Endothelial cell (in vitro differentiated cells): ENCODE measurements around the gene TEPSIN. TPM values are rescaled to one million over a fixed set of nuclear protein-coding genes. Genes with fewer than 3 reads are reported as not detected.

Experiments used
- DNase-seq: peaks from one replicate; pipeline ENCODE4 v3.0.0; 2021; ENCODE audit warnings: low spot score
- H3K27ac Mint-ChIP-seq: one replicate; pipeline ENCODE4 v1.8.0; 2021; ENCODE audit warnings: mixed read lengths, inconsistent platforms; ENCODE audit not compliant: unreplicated experiment
- H3K27me3 Mint-ChIP-seq: one replicate; pipeline ENCODE4 v1.8.0; 2021; ENCODE audit warnings: mild to moderate bottlenecking, moderate library complexity, mixed read lengths, inconsistent platforms; ENCODE audit not compliant: unreplicated experiment
- H3K36me3 Mint-ChIP-seq: one replicate; pipeline ENCODE4 v1.8.0; 2021; ENCODE audit warnings: mild to moderate bottlenecking, low read depth, mixed read lengths, inconsistent platforms; ENCODE audit not compliant: unreplicated experiment
- H3K4me1 Mint-ChIP-seq: one replicate; pipeline ENCODE4 v1.8.0; 2021; ENCODE audit warnings: mild to moderate bottlenecking, mixed read lengths, inconsistent platforms; ENCODE audit not compliant: unreplicated experiment
- H3K4me3 Mint-ChIP-seq: one replicate; pipeline ENCODE4 v1.8.0; 2021; ENCODE audit warnings: mild to moderate bottlenecking, mixed read lengths, inconsistent platforms; ENCODE audit not compliant: unreplicated experiment
- H3K9me3 Mint-ChIP-seq: one replicate; pipeline ENCODE4 v1.8.0; 2021; ENCODE audit warnings: mixed read lengths, inconsistent platforms; ENCODE audit not compliant: unreplicated experiment
- total RNA-seq: library from RNA; stranded (reverse); fragmentation: NEBNext Ultra II Directional; extraction: Animal tissue kit (Norgen Biotek cat#: 25700); gene quantifications from one replicate; pipeline ENCODE4 v1.2.1, GENCODE V29; 2021; ENCODE audit not compliant: unreplicated experiment
- TF ChIP-seq, protein P1 (sequence below): fragments of 200-600 bp; sonication (generic); IDR thresholded peaks from one replicate; pipeline ENCODE4 v1.5.0; 2021; ENCODE audit warnings: antibody characterized with exemption; ENCODE audit not compliant: unreplicated experiment

Gene TEPSIN
- total RNA-seq, 1 donor from 2014 or later: 43.8 TPM

DNA sequence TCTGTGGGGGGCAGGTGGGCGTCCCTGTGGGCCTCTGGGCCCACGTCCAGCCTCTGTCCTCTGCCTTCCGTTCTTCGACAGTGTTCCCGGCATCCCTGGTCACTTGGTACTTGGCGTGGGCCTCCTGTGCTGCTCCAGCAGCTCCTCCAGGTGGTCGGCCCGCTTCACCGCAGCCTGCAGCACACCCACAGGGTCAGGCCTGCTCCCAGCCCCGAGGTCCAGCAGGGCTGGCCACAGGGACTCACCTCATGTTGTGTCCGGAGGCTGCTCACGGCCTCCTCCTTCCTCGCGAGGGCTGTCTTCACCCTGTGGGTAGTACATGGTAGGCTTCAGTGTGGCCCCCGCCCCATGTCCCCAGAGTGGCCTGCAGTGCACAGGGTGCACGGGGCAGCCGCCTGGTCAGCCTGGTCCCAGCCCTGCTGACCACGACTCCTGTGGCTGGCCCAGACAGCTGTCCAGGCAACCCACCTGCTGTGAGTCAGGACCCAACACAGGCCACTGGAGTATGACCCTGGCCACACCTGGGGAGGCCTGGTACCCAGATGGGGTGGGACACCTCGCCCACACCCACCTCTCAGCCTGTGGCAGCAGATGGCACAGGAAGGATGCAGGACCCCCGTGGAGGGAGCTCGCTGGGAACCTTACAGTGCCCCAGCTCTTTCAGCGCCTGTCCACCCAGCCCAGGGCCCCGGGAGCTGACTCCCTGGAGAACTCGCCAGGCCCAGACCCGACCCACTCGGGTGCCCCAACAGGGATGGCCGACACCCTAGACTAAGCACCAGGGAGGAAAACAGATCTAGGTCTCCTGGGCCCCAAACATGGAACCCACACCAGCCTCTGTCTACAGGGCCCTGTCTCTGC is 49.0 kb downstream of the TEPSIN start:
- peaks cover 2% of the 10 kb centered on the region for H3K4me1 Mint-ChIP-seq
- no peak overlapping the region for H3K27ac Mint-ChIP-seq
- peaks cover 3% of the 10 kb centered on the region for H3K36me3 Mint-ChIP-seq
- H3K27me3 Mint-ChIP-seq: peaks cover 2% of the 10 kb centered on the region
- H3K4me3 Mint-ChIP-seq: no peak overlapping the region
- H3K9me3 Mint-ChIP-seq: no peaks in the 10 kb centered on the region
- DNase-seq: peak; percentile 63
- TF ChIP-seq, protein P1, sequence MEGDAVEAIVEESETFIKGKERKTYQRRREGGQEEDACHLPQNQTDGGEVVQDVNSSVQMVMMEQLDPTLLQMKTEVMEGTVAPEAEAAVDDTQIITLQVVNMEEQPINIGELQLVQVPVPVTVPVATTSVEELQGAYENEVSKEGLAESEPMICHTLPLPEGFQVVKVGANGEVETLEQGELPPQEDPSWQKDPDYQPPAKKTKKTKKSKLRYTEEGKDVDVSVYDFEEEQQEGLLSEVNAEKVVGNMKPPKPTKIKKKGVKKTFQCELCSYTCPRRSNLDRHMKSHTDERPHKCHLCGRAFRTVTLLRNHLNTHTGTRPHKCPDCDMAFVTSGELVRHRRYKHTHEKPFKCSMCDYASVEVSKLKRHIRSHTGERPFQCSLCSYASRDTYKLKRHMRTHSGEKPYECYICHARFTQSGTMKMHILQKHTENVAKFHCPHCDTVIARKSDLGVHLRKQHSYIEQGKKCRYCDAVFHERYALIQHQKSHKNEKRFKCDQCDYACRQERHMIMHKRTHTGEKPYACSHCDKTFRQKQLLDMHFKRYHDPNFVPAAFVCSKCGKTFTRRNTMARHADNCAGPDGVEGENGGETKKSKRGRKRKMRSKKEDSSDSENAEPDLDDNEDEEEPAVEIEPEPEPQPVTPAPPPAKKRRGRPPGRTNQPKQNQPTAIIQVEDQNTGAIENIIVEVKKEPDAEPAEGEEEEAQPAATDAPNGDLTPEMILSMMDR: no peak

DNA sequence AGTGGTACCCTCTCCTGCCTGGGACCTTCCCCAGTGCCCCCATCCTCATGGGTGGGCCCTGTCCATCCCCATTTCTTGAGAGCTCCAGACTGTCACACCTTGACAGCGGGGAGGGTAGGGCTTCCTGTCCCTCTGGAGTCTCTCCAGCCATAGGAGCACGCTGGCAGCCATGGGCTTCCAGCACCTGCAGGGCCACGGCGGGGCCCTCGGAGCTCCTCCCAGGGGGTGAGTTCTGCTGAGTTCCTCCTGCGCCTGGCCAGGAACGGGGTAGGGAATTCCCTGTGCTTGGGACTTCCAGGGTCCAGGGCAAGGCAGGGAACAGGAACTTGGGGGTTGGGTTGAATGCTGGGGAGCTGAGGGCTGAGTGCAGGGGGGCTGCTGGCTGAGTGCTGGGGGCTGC is 49.8 kb downstream of the TEPSIN start:
- TF ChIP-seq, protein P1: no peak
- DNase-seq: no peak
- Mint-ChIP-seq H3K27me3 (no peaks in the 10 kb centered on the region), H3K36me3 (peaks cover 3% of the 10 kb centered on the region), H3K27ac (no peak overlapping the region), H3K4me3 (no peak overlapping the region), H3K4me1 (peaks cover 2% of the 10 kb centered on the region), H3K9me3 (no peaks in the 10 kb centered on the region)

DNA sequence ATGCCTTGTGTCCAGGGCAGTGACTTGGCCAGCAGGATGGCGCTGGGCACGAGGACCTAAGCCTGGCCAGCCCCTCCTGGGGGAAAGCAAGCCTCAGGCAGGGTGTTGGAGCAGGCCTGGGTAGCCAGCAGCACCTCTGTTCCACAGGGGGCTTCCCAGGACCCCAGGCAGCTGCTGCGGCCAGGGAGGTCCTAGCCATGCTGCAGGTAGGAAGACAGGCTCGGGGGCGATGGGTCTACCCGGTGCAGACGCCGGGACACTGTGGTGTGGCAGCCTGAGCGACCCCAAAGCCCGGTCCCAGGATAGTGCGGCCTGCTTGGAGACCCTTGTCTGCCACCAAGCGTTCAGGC is 50.4 kb downstream of the TEPSIN start:
- no peaks in the 10 kb centered on the region for H3K27me3 Mint-ChIP-seq
- H3K36me3 Mint-ChIP-seq: peaks cover 3% of the 10 kb centered on the region
- no peak for DNase-seq
- H3K27ac Mint-ChIP-seq: no peak overlapping the region
- TF ChIP-seq, protein P1: no peak
- H3K4me3 Mint-ChIP-seq: no peak overlapping the region
- no peaks in the 10 kb centered on the region for H3K9me3 Mint-ChIP-seq
- peaks cover 2% of the 10 kb centered on the region for H3K4me1 Mint-ChIP-seq

DNA sequence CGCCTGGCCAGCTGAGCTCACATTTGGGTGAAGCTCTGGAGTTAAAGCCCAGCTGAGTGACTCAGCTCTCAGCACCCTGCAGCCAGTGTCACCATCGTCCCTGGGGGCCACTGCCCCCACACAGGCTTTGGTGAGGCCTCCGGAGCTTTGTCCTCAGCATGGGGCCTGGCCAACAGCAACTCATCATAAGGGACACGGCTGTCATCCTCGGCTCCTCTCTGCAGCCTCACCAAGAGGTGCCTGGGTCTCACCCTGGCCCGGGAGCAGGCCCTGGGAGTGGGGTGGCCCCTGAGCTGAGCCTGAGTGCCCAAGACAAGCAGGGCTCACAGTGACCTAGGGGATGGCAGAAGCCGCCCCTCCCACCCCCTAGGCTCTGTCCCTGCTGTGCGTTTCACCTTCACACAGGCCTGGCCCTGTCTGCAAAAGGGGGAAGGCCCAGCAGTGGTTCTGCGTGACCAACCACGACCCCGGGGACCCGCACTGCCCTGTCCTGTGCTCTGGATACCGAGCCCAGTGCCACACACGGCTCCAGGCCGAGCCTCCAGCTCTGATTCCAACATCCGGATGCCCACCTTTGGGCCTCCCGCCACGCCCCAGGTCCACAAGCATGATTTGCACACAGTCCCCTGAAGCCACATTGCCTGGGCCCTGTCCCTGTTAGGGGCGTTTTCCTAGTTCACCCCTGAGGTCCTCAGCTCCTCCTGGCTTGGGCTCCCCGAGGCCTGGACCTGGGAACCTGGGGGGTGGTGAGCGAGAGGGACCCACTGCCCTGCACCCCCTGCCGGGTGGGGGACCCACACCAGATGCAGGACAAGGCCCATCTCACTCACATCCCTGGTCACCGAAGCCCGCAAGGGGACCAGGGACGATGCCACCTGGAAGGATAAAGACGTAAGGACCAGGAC is 51.0 kb downstream of the TEPSIN start:
- TF ChIP-seq, protein P1: no peak
- Mint-ChIP-seq H3K4me3 (no peak overlapping the region), H3K9me3 (no peaks in the 10 kb centered on the region), H3K27me3 (no peaks in the 10 kb centered on the region), H3K4me1 (peaks cover 2% of the 10 kb centered on the region), H3K27ac (no peak overlapping the region), H3K36me3 (peaks cover 3% of the 10 kb centered on the region)
- no peak for DNase-seq
